NCI-H460 (cell line): ENCODE results near the gene SYTL3. TPM values are rescaled to one million over a fixed set of nuclear protein-coding genes. Genes with fewer than 3 reads are reported as not detected.

ENCODE experiments used
- DNase-seq: peaks from one replicate; pipeline ENCODE4 v3.0.0-alpha.2; 2016; ENCODE audit warnings: low read depth; ENCODE audit errors: extremely low read depth
- small RNA-seq, 2 experiments: library from RNA; depleted of rRNA; stranded (forward); fragments of <200 nt; gene quantifications; one replicate each; pipeline ENCODE3, GENCODE V24; 2014
- total RNA-seq: library from RNA; depleted of rRNA; stranded (reverse); fragments of >200 nt; shearing (Covaris generic); gene quantifications from 2 replicates; pipeline ENCODE4 v1.2.3, GENCODE V29; 2014; rRNA removed

Gene SYTL3
- total RNA-seq, 1 experiment from 2014 or later, result 0.52 TPM

- no peak for DNase-seq
These were observed 158.6 kb downstream of the SYTL3 start for GRCh38 chr6:158808442-158808833.

- DNase-seq, result no peak
These were observed 159.3 kb downstream of the SYTL3 start for GRCh38 chr6:158808941-158809678.

- DNase-seq, result no peak
These were observed 160.6 kb downstream of the SYTL3 start for GRCh38 chr6:158810155-158811095.

- DNase-seq, result no peak
These were observed 162.8 kb downstream of the SYTL3 start for GRCh38 chr6:158812611-158813010.

GRCh38 chr6:158813032-158813431 lies 163.2 kb downstream of the SYTL3 start:
- no peak for DNase-seq

Small RNA genes within 50 kb of the gene (small RNA-seq; reads per million reads assigned to genes)
- gene MIR3918 (0 reads per million in 2 experiments), gene MIR7161 (0 reads per million in 2 experiments)

Other genes starting within 250 kb of the SYTL3 start
- 24.3 and 24.7 TPM in 2 replicates for gene TMEM181, start 90.0 kb upstream of the SYTL3 start, total RNA-seq
- gene DYNLT1, start 5.3 kb upstream of the SYTL3 start, total RNA-seq, result 55.7 and 66.9 TPM in 2 replicates
- gene EZR, start 169.3 kb downstream of the SYTL3 start, total RNA-seq, result 198 and 231 TPM in 2 replicates